GM18861 (cell line): Measurements from ENCODE around the gene KRTAP5-3.

Source experiments
- ATAC-seq: cut with Tn5 transposase; IDR thresholded peaks from one replicate; pipeline ENCODE4 v1.9.1; 2021; ENCODE audit not compliant: unreplicated experiment

Gene KRTAP5-3

DNA sequence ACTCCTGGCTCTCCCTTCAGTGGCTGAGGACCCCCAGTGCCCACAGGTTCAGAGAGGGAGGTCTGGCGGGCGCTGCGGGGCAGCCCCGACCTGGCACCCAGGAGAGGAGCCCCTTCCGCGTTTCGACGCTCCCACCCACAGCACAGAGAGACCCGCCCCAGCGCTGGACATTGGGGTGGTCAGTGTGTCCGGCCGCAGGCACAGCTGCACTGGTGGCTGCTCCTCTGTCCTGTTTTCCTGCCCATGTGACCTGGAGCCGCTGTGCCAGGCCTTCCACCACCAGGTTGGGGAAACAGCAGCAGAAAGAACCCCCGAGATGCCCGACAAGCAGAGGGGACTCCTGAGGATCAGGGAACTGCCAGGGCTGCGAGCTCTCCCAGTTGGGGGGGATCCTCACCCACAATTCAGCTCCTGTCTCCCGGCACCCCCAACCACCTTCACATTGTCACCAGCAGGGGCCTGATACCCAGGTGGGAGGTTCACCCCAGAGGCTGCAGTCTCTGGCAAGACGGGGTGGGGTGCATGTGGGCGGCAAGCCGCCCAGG lies 35.0 kb upstream of the KRTAP5-3 start:
- ATAC-seq, result no peak

- ATAC-seq, result no peak
These were observed 34.3 kb upstream of the KRTAP5-3 start for GRCh38 chr11:1642288-1643145.

DNA sequence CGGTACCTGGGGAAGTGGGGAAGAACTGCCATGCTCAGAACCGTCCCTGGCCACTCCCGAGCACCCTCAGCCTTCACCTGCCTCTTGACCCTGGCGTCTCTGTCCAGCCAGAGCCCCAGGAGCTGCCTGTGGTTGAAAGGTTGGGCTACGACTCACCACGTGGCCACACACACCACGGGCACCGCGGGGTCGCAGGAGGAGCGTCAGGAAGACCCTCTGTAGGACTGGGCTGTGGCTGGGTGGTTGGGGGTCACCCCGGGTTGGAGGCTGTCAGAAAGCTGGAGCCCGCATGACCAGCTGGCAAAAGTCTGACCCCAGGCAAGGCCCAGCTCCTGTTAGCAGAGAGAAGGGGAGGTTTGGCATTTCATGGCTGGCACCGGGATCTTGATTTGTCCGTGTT lies 32.8 kb upstream of the KRTAP5-3 start:
- no peak for ATAC-seq

DNA sequence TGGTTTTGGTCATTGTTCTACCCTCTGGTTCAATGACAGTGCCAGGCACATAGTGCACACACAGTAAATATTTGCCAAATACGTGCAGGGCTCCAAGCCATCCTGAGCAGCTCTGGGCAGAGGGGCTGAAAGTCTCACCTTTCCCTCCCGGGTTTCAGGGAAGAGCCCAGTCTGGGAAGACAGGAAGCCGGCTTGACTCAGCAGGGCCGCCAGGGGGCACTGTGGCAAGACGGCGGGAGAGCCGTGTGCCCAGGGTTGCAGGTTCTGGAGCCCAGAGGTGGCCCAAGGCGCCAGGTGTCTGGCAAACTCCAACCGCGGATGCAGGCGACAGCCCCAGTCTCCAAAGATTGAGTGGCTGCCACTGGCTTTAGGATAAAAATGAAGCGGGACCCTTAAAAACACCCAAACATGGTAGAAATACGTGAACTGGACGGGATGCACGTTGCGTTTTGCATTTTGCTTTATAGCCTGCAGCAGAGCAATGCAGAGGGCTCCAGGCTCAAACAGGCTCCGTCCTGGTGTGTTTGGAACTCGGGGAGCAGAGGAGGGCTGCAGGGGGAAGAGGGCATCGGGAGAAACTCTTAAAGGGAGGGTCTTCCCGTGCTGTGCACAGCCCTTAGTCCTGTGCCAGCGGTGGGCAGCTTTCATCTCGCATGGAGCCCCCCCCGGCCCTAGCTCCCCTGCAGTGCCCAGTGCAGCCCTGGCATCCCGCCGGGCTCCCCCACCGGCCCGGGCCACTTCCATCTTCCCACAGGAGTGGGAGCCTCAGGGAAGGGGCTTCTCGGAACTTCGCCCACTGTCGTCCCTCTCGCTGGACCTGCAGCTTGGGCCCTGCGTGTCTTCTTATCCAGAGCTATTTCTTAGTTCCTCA lies 32.0 kb upstream of the KRTAP5-3 start:
- ATAC-seq, result no peak

GRCh38 chr11:1639666-1640065 lies 31.4 kb upstream of the KRTAP5-3 start:
- no peak for ATAC-seq

DNA sequence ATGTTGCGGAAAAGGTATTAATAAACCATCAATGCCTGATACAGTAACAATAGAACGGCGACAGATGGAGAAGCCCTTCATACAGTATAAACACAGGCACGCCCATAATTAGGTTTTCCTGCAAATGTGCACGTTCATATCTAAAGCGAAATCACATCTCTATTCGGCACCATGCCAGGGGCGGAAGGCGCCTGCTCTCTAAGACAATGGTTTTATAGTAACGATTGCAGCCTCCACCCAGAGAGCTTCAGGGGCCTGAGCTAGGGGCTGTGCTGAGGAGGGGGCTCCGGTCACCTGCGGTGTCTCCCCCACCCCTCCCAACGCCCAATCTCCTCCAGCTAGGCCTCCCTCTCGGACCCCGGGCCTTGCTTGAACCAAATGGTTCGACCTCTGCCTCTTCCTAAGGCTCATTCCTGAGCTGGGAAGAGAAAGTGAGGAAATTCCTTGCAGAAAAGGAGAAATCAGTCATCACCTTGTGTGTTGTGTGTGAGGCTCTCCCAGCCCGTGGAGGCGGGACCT lies 30.9 kb upstream of the KRTAP5-3 start:
- no peak for ATAC-seq

DNA sequence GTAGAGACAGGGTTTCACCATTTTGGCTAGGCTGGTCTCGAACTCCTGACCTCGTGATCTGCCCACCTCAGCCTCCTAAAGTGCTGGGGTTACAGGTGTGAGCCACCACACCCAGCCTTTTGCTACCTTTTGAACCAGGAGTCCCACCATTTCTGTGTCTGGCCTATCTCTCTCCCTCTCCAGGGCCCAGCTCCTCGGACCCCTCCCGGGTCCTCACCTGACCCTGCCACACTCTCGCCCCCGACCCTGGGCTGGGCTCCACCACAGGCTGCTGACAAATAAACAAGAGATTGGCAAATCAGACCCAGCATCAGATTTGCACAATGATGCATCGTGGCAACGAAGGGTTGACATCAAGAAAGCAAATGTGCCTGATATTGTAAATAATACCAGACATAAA lies 30.1 kb upstream of the KRTAP5-3 start:
- ATAC-seq, result no peak

GRCh38 chr11:1637628-1638027 lies 29.4 kb upstream of the KRTAP5-3 start:
- ATAC-seq, result no peak

GRCh38 chr11:1636291-1636950 lies 28.2 kb upstream of the KRTAP5-3 start:
- no peak for ATAC-seq

DNA sequence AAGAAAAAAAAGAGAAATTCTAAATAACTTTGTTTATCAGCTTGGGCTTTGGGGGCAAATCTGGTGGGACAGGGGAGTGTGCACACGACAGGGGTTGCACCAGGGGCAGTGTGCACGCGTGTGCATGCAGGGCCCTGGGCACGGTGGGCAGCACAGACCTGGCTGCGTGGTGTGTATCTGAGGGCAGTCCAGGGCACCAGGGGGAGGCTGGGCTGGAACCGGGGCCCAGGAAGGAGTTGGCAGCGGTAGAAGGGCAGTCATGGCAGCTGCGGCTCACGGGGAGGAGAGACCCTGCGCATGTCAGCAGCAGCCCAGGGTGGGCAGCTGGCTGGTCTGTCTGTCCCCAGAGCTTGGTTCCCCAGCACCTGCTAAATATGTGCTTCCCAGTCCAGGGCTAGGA lies 25.6 kb upstream of the KRTAP5-3 start:
- no peak for ATAC-seq

DNA sequence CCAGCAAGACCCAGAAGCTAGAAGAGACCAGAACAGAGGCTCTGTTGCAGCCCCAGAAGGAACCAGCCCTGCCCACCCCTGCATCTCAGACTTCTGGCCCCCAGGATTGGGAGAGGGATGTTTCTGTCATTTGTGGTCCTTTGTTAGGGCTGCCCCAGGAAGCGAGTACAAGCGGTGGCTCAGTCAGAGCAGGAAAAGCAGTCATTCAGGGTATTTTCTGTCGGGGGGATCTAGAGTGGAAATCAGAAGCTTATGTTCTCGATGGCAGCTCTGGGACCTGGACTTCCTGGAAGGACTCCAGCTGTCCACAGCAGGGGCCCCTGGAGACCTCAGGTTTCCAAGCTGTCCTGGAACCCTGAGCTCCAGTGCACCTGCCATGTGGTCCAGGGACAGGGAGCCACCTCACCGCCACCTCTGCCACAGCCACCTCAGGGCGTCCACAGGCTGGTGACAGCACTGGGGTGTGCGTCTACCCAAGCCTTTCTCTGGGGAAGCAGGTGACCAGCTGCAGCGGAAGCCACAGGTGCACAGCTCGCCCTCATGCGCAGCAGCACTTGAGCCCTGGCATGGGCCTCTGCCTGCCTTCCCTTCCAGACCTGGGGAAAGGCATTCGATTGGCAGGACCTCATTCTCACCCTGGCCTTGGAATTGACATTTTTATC lies 23.9 kb upstream of the KRTAP5-3 start:
- no peak for ATAC-seq

- no peak for ATAC-seq
These were observed 22.9 kb upstream of the KRTAP5-3 start for GRCh38 chr11:1631066-1631568.

DNA sequence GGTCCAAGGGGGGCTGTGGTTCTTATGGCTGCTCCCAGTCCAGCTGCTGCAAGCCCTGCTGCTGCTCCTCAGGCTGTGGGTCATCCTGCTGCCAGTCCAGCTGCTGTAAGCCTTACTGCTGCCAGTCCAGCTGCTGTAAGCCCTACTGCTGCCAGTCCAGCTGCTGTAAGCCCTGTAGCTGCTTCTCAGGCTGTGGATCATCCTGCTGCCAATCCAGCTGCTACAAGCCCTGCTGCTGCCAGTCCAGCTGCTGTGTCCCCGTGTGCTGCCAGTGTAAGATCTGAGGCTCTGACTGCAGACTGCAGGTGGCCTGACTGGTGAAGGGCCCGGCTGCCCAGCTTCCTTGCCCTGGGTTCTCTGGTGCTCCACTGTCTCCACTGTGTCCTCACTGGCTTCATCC lies 22.0 kb upstream of the KRTAP5-3 start:
- no peak for ATAC-seq

DNA sequence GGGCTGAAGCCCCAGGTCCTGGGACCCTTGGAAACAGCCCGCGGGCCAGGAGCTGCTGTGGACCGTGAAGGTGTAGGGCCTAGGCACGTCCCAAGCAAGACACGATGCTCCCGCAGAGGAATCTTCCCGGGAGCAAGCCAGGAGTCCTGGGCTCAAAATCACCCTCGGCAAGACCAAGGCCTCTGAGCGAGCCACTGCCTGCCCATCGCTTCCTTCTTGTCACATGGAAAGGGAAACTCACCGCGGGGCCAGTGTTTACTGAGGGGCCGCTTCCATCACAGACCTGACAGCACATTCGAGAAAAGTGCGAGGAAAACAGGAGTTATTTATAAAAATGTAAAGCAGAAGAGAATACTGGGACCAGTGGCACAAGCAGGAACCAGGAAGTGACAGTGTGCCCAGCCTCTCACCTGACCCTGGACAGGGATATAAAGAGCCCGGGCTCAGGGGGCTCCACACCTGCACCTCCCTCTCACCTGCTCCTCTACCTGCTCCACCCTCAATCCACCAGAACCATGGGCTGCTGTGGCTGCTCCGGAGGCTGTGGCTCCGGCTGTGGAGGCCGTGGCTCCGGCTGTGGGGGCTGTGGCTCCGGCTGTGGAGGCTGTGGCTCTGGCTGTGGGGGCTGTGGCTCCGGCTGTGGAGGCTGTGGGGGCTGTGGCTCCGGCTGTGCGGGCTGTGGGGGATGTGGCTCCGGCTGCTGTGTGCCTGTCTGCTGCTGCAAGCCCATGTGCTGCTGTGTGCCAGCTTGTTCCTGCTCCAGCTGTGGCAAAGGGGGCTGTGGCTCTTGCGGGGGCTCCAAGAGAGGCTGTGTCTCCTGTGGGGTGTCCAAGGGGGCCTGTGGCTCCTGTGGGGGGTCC lies 21.3 kb upstream of the KRTAP5-3 start, which contains the start of gene KRTAP5-5:
Gene KRTAP5-5, plus strand, starts transcription at position 450 of the 860 bp plus-strand sequence. Its CDS starts 66 bp downstream, at position 516.
- no peak for ATAC-seq

DNA sequence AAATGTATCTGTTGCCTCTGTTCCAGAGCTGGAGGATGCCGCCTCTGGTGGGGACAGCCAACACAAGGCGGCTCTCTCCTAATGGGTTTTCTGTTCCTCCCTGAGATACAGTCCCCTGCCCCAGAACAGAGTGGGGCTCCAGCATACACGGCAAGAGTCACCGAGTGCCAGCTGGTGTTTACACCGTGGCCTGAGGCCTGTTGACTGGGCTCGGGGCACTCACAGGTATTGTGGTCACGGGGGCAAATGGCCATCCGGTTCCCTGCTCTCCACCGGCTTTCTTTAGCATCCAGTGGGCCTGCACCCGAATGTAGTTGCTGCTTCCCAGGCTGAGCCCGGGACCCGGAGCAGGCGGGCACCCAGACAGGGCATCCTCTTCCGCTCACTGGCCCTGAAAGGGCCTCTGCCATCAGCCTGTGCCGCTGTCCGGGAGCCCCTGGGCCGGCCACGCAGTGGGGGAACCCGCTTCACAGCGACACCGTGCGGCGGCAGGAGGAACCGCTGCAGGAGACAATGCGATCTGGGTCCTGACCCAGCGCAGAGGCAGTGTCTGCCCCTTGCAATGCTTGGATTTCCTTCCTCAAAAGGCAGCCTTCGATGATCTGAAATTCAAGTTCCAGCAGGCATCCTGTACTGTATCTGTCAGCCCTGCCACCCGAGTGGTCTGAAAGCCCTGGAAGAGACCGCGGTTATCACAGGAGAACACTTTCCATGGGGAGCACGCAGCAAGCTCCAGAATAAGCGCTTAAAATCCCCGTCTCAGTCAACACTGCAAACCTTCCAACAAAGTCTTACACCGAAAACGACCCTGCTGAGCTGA lies 20.5 kb upstream of the KRTAP5-3 start:
- no peak for ATAC-seq

DNA sequence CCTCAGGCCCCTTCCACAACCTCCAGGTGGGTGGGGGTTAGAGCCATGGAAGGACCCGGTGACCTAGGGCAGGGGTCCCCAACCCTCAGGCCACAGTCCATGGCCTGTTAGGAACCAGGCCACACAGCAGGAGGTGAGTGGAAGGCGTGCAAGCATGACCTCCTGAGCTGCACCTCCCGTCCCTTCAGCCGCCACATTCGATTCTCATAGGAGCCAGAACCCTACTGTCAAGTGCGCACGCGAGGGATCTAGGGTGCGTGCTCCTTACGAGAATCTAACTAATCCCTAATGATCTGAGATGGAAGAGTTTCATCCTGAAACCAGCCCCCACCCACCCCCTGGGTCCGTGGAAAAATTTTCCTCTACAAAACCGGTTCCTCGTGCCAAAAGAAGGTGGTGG lies 17.3 kb upstream of the KRTAP5-3 start:
- no peak for ATAC-seq

DNA sequence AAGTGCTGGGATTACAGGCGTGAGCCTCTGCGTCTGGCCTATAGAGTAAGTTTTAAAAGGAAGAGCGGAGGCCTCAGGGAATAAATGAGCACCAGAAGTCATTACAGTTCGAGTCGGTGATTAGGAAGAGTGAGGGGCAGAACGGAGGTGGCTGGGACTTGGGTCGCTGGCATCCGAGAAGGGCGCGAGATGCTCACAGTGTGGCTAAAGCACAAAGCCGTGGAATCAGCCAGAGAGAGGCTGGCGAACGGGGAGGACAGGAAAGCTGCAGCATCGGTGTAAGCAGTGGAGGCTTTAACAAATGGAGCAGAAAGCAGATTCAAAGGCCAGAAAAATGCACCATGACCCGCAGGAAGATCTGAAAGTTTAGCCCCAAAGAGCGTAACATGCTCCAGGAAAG lies 16.4 kb upstream of the KRTAP5-3 start:
- no peak for ATAC-seq

DNA sequence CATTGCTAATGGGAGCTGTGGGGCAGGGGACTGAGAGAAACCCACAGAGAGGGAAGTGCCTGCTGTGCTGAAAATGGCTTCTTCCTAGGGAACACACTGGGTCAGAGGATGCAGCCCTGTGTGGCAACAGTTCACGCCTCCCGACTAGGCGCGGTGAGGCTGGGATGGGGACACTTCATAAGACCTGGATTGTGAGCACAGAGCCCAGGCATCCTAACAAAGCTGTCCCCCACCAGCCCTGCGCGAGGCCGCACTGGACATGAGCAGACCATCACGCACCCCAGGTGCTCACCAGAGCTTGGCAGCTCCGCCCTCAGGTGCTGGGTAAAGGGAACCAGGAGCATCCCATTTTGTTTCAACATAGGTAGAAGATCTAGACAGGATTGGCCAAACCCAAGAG lies 15.5 kb upstream of the KRTAP5-3 start:
- ATAC-seq, result no peak
